Right lobe of liver (tissue), 4 donors: ENCODE measurements around the gene AMELY.

Experiments used
- CTCF ChIP-seq, 4 donors: fragments of 200-600 bp in 3 of 4; fragments of 450-650 bp in 1 of 4; IDR thresholded peaks; one replicate each; pipeline versions ENCODE4 v1.5.1 to v1.8.0; 2016 to 2022; ENCODE audit warnings: antibody characterized with exemption in 4 of 4, mild to moderate bottlenecking in 2 of 4
- POLR2A ChIP-seq: fragments of 450-650 bp; IDR thresholded peaks from one replicate; pipeline ENCODE4 v1.6.1; 2017; ENCODE audit warnings: antibody characterized with exemption, mild to moderate bottlenecking
- donor health status: DM: no; HTN: no; CAD: no.
- donor health status: DM: no; HTN: no; CAD: no.
- donor health status: DM: no; HTN: yes; CAD: no.

GRCh38 chrY:6909118-6909521 lies 2.4 kb downstream of the AMELY start:
- TF ChIP-seq CTCF (IDR thresholded peaks at IDR 0.05) = no peak
- TF ChIP-seq POLR2A = no peak
